LNCaP clone FGC (cell line): ENCODE data around the gene SPNS3.

Source experiments
- DNase-seq: peaks from one replicate; pipeline ENCODE4 v3.0.0-alpha.2; 2011; ENCODE audit warnings: low read depth
- H3K4me3 ChIP-seq: 2 replicates; pipeline ENCODE4 v1.5.1; 2011; ENCODE audit warnings: mild to moderate bottlenecking, low read depth, low read length, control low read depth
- TF ChIP-seq, protein P1 (sequence below): IDR thresholded peaks from 2 replicates; pipeline ENCODE4 v1.5.1; 2012; ENCODE audit warnings: mild to moderate bottlenecking; ENCODE audit not compliant: control insufficient read depth, insufficient read depth; ENCODE audit errors: extremely low read depth

Gene SPNS3

DNA sequence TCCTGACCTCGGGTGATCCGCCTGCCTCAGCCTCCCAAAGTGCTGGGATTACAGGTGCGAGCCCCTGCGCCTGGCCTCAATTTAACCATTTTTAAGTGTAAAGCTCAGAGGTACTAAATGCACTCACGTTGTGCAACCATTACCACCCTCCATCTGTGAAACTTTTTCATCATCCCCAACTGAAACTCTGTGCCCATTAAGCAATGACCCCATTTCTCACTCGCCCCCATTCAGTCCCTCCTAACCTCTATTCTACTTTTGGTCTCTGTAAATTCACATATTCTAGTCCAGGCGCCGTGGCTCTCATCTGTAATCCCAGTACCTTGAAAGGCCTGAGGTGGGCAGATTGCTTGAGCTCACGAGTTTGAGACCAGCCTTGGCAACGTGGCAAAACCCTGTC lies 8.3 kb upstream of the SPNS3 start:
- TF ChIP-seq, protein P1, sequence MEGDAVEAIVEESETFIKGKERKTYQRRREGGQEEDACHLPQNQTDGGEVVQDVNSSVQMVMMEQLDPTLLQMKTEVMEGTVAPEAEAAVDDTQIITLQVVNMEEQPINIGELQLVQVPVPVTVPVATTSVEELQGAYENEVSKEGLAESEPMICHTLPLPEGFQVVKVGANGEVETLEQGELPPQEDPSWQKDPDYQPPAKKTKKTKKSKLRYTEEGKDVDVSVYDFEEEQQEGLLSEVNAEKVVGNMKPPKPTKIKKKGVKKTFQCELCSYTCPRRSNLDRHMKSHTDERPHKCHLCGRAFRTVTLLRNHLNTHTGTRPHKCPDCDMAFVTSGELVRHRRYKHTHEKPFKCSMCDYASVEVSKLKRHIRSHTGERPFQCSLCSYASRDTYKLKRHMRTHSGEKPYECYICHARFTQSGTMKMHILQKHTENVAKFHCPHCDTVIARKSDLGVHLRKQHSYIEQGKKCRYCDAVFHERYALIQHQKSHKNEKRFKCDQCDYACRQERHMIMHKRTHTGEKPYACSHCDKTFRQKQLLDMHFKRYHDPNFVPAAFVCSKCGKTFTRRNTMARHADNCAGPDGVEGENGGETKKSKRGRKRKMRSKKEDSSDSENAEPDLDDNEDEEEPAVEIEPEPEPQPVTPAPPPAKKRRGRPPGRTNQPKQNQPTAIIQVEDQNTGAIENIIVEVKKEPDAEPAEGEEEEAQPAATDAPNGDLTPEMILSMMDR, result no peak
- no peak overlapping the region for H3K4me3 ChIP-seq
- DNase-seq, result no peak

DNA sequence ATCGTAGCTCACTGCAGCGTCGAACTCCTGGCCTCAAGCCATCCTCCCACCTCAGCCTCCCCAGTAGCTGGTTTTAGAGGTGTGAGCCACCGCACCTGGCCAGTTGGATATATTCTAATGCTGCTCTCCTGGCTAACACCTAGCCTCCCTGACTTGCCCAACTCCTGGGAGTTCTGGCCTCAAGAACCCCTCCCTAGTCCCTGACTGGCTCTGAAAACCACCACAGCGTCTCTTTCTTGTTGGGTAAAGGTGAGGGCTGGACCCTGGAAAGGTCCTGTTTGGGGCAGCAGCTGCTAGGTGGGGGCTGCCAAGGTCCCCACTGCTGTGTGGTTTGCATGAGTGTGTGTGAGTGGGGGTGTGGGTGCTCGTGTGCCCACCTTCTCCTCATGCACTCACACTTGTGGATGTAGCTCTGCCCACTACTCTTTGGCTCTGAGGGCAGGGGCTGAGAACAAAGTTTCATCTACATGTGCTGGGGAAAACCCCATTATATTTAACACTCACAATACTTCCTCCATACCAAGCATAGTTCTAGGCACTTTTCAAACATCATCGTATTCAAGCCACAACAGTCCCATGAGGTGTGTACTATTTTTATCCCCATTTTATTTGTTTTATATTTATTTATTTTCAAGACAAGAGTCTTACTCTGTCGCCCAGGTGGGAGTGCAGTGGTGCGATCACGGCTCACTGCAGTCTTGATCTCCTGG lies 7.1 kb upstream of the SPNS3 start:
- no peak for DNase-seq
- no peak overlapping the region for H3K4me3 ChIP-seq
- TF ChIP-seq, protein P1, result no peak

DNA sequence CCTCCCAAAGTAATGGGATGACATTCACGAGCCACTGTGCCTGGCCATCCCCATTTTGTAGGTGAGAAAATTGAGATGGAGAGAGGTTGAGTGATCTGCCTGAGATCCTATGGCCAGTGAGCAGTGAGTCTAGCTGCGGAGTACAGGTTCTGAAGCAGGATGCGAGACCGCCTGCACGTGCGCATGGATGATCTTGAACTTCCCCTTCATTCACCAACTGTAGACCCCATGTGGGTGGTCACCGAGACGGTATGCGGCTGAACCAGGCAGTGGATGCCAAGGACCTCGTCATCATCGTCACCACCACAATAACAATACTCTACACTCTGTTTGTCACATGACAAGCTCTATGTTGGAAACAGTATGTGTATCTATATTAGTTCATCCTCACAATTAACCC lies 6.2 kb upstream of the SPNS3 start:
- no peak for DNase-seq
- H3K4me3 ChIP-seq, result no peak overlapping the region
- TF ChIP-seq, protein P1, result no peak

DNA sequence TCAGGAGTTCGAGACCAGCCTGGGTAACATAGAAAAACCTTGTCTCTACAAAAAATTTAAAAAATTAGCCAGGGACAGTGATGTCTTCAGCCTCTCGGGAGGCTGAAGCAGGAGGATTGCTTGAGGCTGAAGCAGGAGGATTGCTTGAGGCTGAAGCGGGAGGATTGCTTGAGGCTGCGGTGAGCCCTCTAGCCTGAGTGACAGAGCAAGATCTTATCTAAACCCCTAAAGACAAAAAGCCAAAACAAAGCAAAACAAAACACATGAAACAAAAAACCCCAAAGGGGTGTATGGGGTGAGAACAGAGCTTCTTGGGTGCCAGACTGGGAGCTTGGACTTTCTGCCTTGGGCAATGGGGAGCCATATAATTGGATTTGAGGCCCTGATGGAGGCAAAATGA lies 2.6 kb downstream of the SPNS3 start:
- H3K4me3 ChIP-seq, result no peak overlapping the region
- TF ChIP-seq, protein P1, result no peak
- DNase-seq, result no peak

DNA sequence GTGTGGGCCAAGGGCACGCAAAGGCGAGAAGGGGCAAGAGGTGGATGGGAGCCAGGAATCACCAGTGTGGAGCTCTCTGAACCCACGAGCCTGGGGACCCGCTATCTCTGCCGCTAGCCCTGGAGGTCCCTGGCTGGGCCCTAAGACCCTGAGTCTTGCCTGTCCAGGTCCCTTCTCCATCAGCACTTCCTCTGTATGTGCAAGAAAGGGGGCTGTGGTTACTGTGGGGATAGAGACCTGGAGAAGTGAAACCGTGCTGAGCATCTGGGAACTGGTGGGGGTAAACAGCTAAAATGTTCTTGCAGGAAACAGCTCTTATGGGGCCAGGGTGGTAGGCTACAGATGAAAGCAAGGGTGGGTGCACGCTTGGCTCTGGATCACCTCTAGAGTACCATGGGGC lies 3.1 kb downstream of the SPNS3 start:
- no peak overlapping the region for H3K4me3 ChIP-seq
- DNase-seq, result no peak
- TF ChIP-seq, protein P1, result no peak

DNA sequence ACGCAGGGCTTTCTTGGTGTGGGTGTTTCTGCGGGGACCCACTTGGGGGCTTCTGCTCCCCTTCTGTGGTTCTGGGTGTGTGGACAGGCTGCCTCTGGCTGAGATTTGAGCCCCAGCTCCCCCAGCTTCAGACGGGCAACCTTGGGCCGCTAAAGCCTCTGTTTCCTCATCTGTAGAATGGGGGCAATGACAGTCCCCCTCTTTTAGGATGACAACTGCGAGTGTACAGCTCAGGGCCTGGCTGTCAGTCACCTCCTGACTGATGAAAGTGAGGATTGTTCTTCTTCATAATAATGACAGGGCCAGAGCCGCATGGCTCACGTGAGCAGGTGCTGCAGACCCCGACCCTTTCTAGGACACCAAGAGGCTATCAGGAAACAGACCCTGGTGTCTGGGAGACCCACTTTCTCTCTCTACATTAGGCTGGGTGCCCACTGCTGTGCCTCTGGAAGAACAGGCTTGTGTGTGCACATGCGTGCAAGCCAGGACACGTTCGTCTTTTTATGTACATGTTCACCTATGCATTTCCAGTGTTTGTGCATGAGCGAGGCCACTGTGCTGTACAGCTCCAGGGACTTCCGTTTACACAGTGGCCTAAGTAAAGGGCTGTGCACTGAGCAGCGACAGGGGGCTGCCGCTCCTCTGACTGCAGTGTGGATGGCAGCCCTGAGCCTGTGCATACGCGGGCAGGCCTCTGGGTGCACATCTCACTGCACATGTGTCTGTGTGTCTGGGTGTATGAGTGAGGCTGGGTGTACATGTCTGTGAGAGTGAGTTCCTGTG lies 4.6 kb downstream of the SPNS3 start:
- DNase-seq, result no peak
- H3K4me3 ChIP-seq, result no peak overlapping the region
- TF ChIP-seq, protein P1, result no peak
